Hippocampal formation (tissue), 2 donors: ENCODE results near the gene TEKT3.

Experiments
- DNase-seq, 2 donors: peaks; one replicate each; lab custom pipeline; 2025; lab: John Stamatoyannopoulos, UW

The TEKT3 gene

DNA sequence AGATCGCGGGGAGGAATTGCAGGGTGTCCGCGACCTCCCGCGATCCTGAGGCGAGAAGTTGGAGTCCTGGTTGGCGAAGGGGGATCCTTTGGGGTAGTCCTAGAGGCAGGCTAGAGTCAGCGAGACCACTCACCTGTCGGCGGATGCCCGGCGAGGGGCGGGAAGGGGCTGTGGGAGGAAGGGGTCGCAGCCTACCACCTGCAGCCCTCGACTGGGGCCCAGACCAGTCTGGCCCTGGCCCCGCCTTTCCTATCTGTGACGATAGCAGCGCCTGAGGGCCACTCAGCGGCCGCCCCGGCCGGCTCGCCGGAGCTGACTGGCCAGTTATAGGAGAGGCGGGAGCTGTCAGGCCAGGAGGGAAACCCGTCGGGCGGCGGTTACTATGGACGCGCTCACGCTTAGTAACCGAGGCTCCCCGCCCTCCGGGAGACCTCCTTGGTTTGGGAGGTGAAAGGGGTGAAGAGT is at the start of gene TEKT3:
TEKT3 (minus strand) TSS at position 213 of the 465 bp plus-strand sequence. CDS start 10,012 bp downstream, outside the sequence.
- peak; percentile 47 to 65 for DNase-seq

- no peak for DNase-seq
Observed at GRCh38 chr17:15388356-15389041, 47.1 kb upstream of the TEKT3 start.

- DNase-seq: no peak
Observed at GRCh38 chr17:15386083-15386482, 44.7 kb upstream of the TEKT3 start.

GRCh38 chr17:15385305-15385704 is 43.9 kb upstream of the TEKT3 start:
- DNase-seq: no peak

DNA sequence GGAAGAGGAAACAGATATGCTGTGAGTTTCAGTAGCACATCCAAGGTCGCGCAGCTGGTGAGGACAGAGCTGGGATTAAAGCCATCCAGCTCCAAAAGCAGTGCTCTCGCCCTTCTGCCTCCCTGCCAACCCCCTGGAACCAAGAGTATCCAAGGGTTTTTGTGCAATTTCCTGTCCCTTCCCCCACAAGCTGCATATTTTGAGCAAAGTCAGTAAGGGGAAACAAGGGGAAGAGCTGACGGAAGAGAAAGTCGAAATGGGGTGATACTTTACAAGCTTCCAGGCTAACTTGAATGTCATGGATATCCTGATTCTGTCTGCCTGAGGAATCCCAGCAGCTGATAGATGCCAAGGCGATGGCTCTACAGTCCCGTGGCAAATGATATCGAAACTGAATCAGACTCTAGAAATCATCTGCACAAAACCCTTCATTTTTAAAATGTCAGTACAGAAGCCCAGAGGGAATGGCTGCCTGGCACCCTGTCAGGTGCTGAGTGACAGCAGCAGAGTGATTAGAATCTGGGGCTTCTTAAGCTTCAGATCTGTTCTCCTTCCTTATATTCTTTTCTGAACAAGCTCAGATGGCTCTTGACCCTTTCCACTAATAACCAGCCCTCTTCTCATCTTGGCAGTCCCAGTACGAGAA is 42.9 kb upstream of the TEKT3 start:
- peak; percentile 35 to 51 for DNase-seq

- no peak for DNase-seq
Observed at GRCh38 chr17:15382914-15383313, 41.5 kb upstream of the TEKT3 start.

DNA sequence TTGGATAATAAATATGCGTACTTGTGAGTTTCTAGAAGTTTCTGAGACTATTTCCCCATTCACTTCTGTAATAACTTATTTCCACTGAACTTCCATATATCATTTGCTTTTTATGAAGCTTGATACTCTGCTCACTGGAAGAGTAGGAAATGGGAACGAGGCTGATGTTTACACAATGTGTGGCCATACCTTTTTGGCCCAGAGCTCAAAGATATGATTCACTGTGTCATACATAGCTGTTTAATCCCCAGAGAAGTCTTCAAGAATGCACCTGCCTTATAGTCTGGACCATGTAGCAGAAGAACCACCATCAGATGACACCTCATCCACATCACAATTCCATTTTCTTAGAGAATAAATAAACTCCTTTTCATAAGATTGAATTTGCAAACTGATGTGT is 40.3 kb upstream of the TEKT3 start:
- no peak for DNase-seq

GRCh38 chr17:15380446-15380845 is 39.0 kb upstream of the TEKT3 start:
- DNase-seq: no peak

DNA sequence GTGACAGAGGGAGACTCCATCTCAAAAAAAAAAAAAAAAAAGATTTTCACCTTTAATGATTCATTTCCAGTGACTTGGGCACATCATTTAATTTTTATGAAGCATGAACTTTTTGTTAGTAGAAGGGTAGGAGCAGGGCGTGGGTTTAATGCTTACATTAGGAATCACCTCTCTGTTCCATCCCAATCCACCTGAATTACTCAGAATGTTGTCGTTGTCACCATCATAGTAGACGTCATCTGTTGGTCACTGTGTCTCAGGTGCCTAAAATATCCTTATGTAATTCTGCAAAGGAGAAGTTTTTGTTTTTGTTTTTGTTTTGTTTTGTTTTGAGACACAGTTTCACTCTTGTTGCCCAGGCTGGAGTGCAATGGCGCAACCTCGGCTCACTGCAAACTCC is 38.3 kb upstream of the TEKT3 start:
- no peak for DNase-seq

- no peak for DNase-seq
Observed at GRCh38 chr17:15378243-15378642, 36.8 kb upstream of the TEKT3 start.

- peak; percentile 55 to 69 for DNase-seq
Observed at GRCh38 chr17:15377616-15378015, 36.2 kb upstream of the TEKT3 start.

DNA sequence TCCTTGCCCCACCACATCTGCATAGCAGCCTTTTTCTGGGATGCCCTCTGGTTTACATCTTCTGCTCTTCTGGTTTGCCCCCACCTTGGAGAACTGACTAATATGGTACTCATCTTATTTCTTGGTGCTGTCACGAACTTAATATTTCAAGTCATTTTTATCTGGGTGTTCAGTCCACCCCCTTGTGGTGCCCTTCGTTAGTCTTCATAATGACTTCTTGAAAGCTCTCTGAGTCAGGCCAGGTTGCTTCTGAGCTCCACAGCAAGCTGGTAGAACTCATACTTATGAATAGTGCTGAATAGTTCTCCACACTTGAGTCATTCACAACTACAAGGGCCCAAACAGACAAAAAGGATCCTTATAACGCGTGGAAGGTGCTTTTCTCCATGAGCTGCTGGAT is 35.8 kb upstream of the TEKT3 start:
- DNase-seq: no peak

- DNase-seq: no peak
Observed at GRCh38 chr17:15371376-15372130, 30.2 kb upstream of the TEKT3 start.

- DNase-seq: no peak
Observed at GRCh38 chr17:15368600-15368999, 27.2 kb upstream of the TEKT3 start.

GRCh38 chr17:15366026-15366425 is 24.6 kb upstream of the TEKT3 start:
- no peak for DNase-seq

GRCh38 chr17:15364615-15365014 is 23.2 kb upstream of the TEKT3 start:
- no peak for DNase-seq

- DNase-seq: no peak
Observed at GRCh38 chr17:15363702-15364101, 22.3 kb upstream of the TEKT3 start.

- DNase-seq: no peak
Observed at GRCh38 chr17:15361592-15361991, 20.2 kb upstream of the TEKT3 start.

GRCh38 chr17:15361151-15361550 is 19.8 kb upstream of the TEKT3 start:
- no peak for DNase-seq

DNA sequence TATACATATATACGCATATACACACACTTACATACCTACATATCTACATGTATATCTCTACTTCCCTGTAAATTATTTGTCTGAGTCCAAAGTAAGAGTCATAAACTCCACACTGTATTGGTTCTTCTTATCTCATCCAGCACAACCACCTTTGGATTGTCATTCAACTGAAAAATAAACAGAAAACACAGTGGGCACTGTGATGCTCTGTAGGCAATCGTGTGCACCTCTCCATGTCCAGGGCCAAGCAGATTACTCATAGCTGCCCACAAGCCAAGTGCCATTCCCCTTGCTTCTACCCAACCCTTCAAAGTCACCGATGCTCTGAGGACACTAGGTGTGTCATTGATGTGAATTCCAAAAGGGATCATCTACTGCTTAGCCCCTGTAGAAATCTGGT is 12.9 kb upstream of the TEKT3 start:
- no peak for DNase-seq

GRCh38 chr17:15351925-15352324 is 10.5 kb upstream of the TEKT3 start:
- no peak for DNase-seq

DNA sequence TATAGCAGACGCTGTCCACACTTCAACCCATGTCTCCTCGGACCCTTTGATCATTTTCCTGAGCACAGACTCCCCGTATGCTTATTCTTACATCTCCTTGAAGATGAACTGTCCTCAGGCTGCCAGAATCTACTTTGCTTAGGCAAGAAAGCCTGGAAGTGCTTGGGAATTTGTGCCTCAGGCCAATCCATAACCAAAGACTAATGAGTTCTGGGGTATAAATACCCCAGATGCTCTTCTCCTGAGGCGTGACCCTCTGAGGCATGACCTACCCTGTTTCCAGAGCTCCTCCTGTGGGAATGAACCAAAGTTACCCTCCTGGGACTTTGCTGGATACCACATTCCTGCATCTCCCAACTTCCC is 10.1 kb upstream of the TEKT3 start:
- no peak for DNase-seq
